Left lung (tissue), 10 donors: Measurements from ENCODE around the gene PAX4. TPM values are rescaled to one million over a fixed set of nuclear protein-coding genes. Genes with fewer than 3 reads are reported as not detected.

ENCODE experiments used
- ATAC-seq: fragments of 200-7000 bp; cut with Tn5 transposase; one replicate; pipeline ENCODE4 v1.9.1; 2020; ENCODE audit warnings: moderate library complexity
- DNase-seq, 4 donors: peaks; one replicate each; pipeline ENCODE4 v3.0.0-alpha.2; 2013 to 2020
- H3K27ac ChIP-seq, 2 donors: fragments of 200-600 bp; sonication (generic) in 1 of 2; one replicate each; pipeline versions ENCODE4 v1.5.0 to v1.8.0; 2020 to 2021
- H3K27me3 ChIP-seq, 2 donors: fragments of 200-600 bp; sonication (generic) in 1 of 2; one replicate each; pipeline versions ENCODE4 v1.5.0 to v1.8.0; 2020 to 2021
- H3K36me3 ChIP-seq, 2 donors: fragments of 200-600 bp; sonication (generic) in 1 of 2; one replicate each; pipeline versions ENCODE4 v1.5.0 to v1.8.0; 2020 to 2021
- H3K4me1 ChIP-seq, 2 donors: fragments of 200-600 bp; one replicate each; pipeline ENCODE4 v1.8.0; 2021
- H3K4me3 ChIP-seq, 2 donors: fragments of 200-600 bp; sonication (generic) in 1 of 2; one replicate each; pipeline versions ENCODE4 v1.5.0 to v1.8.0; 2020 to 2021; ENCODE audit warnings: mild to moderate bottlenecking in 1 of 2
- H3K9me3 ChIP-seq, 2 donors: fragments of 200-600 bp; sonication (generic) in 1 of 2; one replicate each; pipeline versions ENCODE4 v1.5.0 to v1.8.0; 2020 to 2021
- CTCF ChIP-seq, 2 donors: fragments of 200-600 bp; sonication (generic) in 1 of 2; IDR thresholded peaks; one replicate each; pipeline versions ENCODE4 v1.5.0 to v1.8.0; 2021; ENCODE audit warnings: antibody characterized with exemption in 2 of 2
- intact Hi-C, 2 donors: fragments of 100-400 bp; cut with DNase I; formaldehyde crosslinking; loops; one replicate each; pipeline versions ENCODE4 v1.11.2 to v1.14.2; 2022
- polyA plus RNA-seq, 6 donors: library from polyadenylated mRNA; unstranded; fragments of 120-200 nt; gene quantifications; one replicate each; pipeline ENCODE4 v1.2.1, GENCODE V29; 2013; ENCODE audit not compliant: insufficient read length in 6 of 6
- total RNA-seq, 2 donors: library from RNA; stranded (reverse); fragmentation: NEBNext Ultra II Directional; extraction: Animal tissue kit (Norgen Biotek cat#: 25700); gene quantifications; one replicate each; pipeline ENCODE4 v1.2.1, GENCODE V29; 2021
- donor health status: DM: no; HTN: yes; CAD: no.
- donor health status: DM: no; HTN: no; CAD: no.

PAX4 gene
- total and polyA plus RNA-seq, 8 donors: not detected

GRCh38 chr7:127587663-127588018 is 30.3 kb downstream of the PAX4 start:
- no peaks in the 10 kb centered on the region for H3K9me3 ChIP-seq
- peak overlapping the region; percentile 78 to 95 for H3K4me3 ChIP-seq
- peaks cover 0 to 33% of the 10 kb centered on the region in 2 donors for H3K36me3 ChIP-seq
- intact Hi-C loops: no loop called here
- TF ChIP-seq CTCF (IDR thresholded peaks at IDR 0.05): no peak
- peak overlapping the region; percentile 80 to 85 for H3K27ac ChIP-seq
- H3K4me1 ChIP-seq: peaks cover 26 to 54% of the 10 kb centered on the region in 2 donors
- DNase-seq (no peak), ATAC-seq (no peak)
- H3K27me3 ChIP-seq: no peaks in the 10 kb centered on the region

- TF ChIP-seq CTCF (IDR thresholded peaks at IDR 0.05): no peak
- Histone ChIP-seq H3K4me1 (peaks cover 28 to 65% of the 10 kb centered on the region in 2 donors), H3K4me3 (no peak overlapping the region), H3K9me3 (no peaks in the 10 kb centered on the region), H3K27ac (no peak overlapping the region), H3K36me3 (peaks cover 0 to 34% of the 10 kb centered on the region in 2 donors), H3K27me3 (no peaks in the 10 kb centered on the region)
- DNase-seq (no peak), ATAC-seq (no peak)
- intact Hi-C loops: no loop called here
Measured at GRCh38 chr7:127586346-127586745, 31.6 kb downstream of the PAX4 start.

- Histone ChIP-seq H3K4me1 (peaks cover 28 to 72% of the 10 kb centered on the region in 2 donors), H3K27me3 (no peaks in the 10 kb centered on the region), H3K4me3 (peak within 1 kb of the TSS; percentile 85 to 88), H3K27ac (peak within 1 kb of the TSS; percentile 82 to 91), H3K36me3 (peaks cover 0 to 33% of the 10 kb centered on the region in 2 donors), H3K9me3 (no peaks in the 10 kb centered on the region)
- DNase-seq (peak; percentile 89 to 98 (median 94)), ATAC-seq (peak; percentile 86)
- intact Hi-C loops: no loop called here
- TF ChIP-seq CTCF (IDR thresholded peaks at IDR 0.05): no peak
Measured at GRCh38 chr7:127585044-127585953, 32.6 kb downstream of the PAX4 start, which contains the start of gene GCC1. GCC1 (minus strand) TSS chr7:127585596; CDS start chr7:127585182, 414 bp downstream.

- no peaks in the 10 kb centered on the region for H3K27me3 ChIP-seq
- no peak for TF ChIP-seq CTCF (IDR thresholded peaks at IDR 0.05)
- peak overlapping the region; percentile 85 to 88 for H3K4me3 ChIP-seq
- intact Hi-C loops: no loop called here
- ATAC-seq (no peak), DNase-seq (peak in 1 of 4 donors; percentile 54)
- H3K4me1 ChIP-seq: peaks cover 28 to 68% of the 10 kb centered on the region in 2 donors
- peak overlapping the region in 1 of 2 donors; percentile 91 for H3K27ac ChIP-seq
- H3K9me3 ChIP-seq: no peaks in the 10 kb centered on the region
- H3K36me3 ChIP-seq: peaks cover 0 to 35% of the 10 kb centered on the region in 2 donors
Measured at GRCh38 chr7:127584648-127585043, 33.3 kb downstream of the PAX4 start.

GRCh38 chr7:127582361-127582760 is 35.6 kb downstream of the PAX4 start:
- DNase-seq: peak in 2 of 4 donors; percentile 34 to 72
- no peak for TF ChIP-seq CTCF (IDR thresholded peaks at IDR 0.05)
- peaks cover 0 to 48% of the 10 kb centered on the region in 2 donors for H3K36me3 ChIP-seq
- no peak overlapping the region for H3K4me3 ChIP-seq
- intact Hi-C loops: no loop called here
- no peaks in the 10 kb centered on the region for H3K27me3 ChIP-seq
- peaks cover 21 to 53% of the 10 kb centered on the region in 2 donors for H3K4me1 ChIP-seq
- ATAC-seq: no peak
- H3K9me3 ChIP-seq: no peaks in the 10 kb centered on the region
- H3K27ac ChIP-seq: no peak overlapping the region
